Caco-2 (cell line): ENCODE measurements around the gene RRBP1. TPM values are rescaled to one million over a fixed set of nuclear protein-coding genes. Genes with fewer than 3 reads are reported as not detected.

Source experiments
- BruUV-seq: library from RNA; stranded (reverse); fragments of 400-500 nt; replicated peaks from 2 replicates; lab custom pipeline; 2021; lab: Mats Ljungman, UMichigan
- CTCF ChIA-PET: fragments of 300-600 bp; sonication (Branson Sonifier 250); formaldehyde crosslinking; loops from one replicate; lab custom pipeline; 2022; ENCODE audit warnings: antibody characterized with exemption; lab: Charles Lee
- POLR2A ChIA-PET: fragments of 300-600 bp; sonication (Branson Sonifier 250); formaldehyde crosslinking; loops from one replicate; lab custom pipeline; 2022; ENCODE audit warnings: antibody characterized with exemption; lab: Charles Lee
- DNase-seq, 2 experiments: peaks; one replicate each; pipeline versions ENCODE4 v3.0.0 to v3.0.0-alpha.2; 2020 to 2022
- H3K27me3 ChIP-seq: replicated peaks from 2 replicates; pipeline ENCODE4 v1.6.0; 2011; ENCODE audit warnings: low read length; ENCODE audit not compliant: control insufficient read depth, insufficient read depth
- H3K36me3 ChIP-seq: 2 replicates; pipeline ENCODE4 v1.5.1; 2011; ENCODE audit warnings: low read length; ENCODE audit not compliant: control insufficient read depth, insufficient read depth
- H3K4me1 ChIP-seq: fragments of 250-450 bp; sonication (Bioruptor Pico); 2 replicates; pipeline ENCODE4 v1.5.1; 2020; ENCODE audit warnings: mild to moderate bottlenecking
- H3K4me3 ChIP-seq: 2 replicates; pipeline ENCODE4 v1.5.1; 2011; ENCODE audit warnings: low read depth, mild to moderate bottlenecking, control low read depth, low read length
- H3K9me3 ChIP-seq: fragments of 250-450 bp; sonication (Bioruptor Pico); 2 replicates; pipeline ENCODE4 v1.5.1; 2020; ENCODE audit warnings: mild to moderate bottlenecking, moderate library complexity
- H3K27ac Mint-ChIP-seq: one replicate; pipeline ENCODE4 v1.8.0; 2022; ENCODE audit warnings: mixed read lengths; ENCODE audit not compliant: unreplicated experiment
- H3K27me3 Mint-ChIP-seq: one replicate; pipeline ENCODE4 v1.8.0; 2022; ENCODE audit warnings: mixed read lengths; ENCODE audit not compliant: insufficient read depth, unreplicated experiment
- H3K36me3 Mint-ChIP-seq: one replicate; pipeline ENCODE4 v1.8.0; 2022; ENCODE audit warnings: mild to moderate bottlenecking, mixed read lengths; ENCODE audit not compliant: insufficient read depth, unreplicated experiment
- H3K4me1 Mint-ChIP-seq: one replicate; pipeline ENCODE4 v1.8.0; 2022; ENCODE audit warnings: low read depth, mixed read lengths; ENCODE audit not compliant: unreplicated experiment
- H3K4me3 Mint-ChIP-seq: one replicate; pipeline ENCODE4 v1.8.0; 2022; ENCODE audit warnings: mild to moderate bottlenecking, moderate library complexity, mixed read lengths; ENCODE audit not compliant: unreplicated experiment
- H3K9me3 Mint-ChIP-seq: one replicate; pipeline ENCODE4 v1.8.0; 2022; ENCODE audit warnings: mixed read lengths; ENCODE audit not compliant: unreplicated experiment
- CTCF ChIP-seq, 2 experiments: fragments of 200-600 bp in 1 of 2; IDR thresholded peaks; 1 replicate in 1 of 2; 2 replicates in 1 of 2; pipeline versions ENCODE4 v1.5.1 to v1.8.0; 2011 to 2022; ENCODE audit warnings: antibody characterized with exemption in 1 of 2, control low read depth in 1 of 2, inconsistent platforms in 1 of 2, low read depth in 1 of 2, low read length in 1 of 2, mild to moderate bottlenecking in 1 of 2, moderate library complexity in 1 of 2; ENCODE audit not compliant: insufficient read depth in 1 of 2, severe bottlenecking in 1 of 2, unreplicated experiment in 1 of 2
- intact Hi-C: fragments of 100-400 bp; cut with micrococcal nuclease; formaldehyde crosslinking; loops from one replicate; pipeline ENCODE4 v1.10.0; 2022; ENCODE audit not compliant: unreplicated experiment
- total RNA-seq: library from RNA; stranded (reverse); gene quantifications from 2 replicates; pipeline ENCODE4 v1.2.3, GENCODE V29; 2022

RRBP1 gene
- total RNA-seq, 1 experiment from 2014 or later, result 758 TPM

- BruUV-seq, result TSS peak; percentile 68
- H3K9me3 Mint-ChIP-seq, result no peaks in the 10 kb centered on the region
- H3K27me3 ChIP-seq, result no peaks in the 10 kb centered on the region
- peaks cover 78% of the 10 kb centered on the region for H3K4me1 ChIP-seq
- H3K36me3 ChIP-seq, result no peaks in the 10 kb centered on the region
- ChIA-PET CTCF (interaction anchor here (0.6 to 3.5 kb wide), 6 partner anchors 12 to 228 kb away, joined by 3 to 44 read pairs (median 8); partner anchors contain the start of gene RRBP1), POLR2A (interaction anchor here (0.5 to 4.0 kb wide), 4 partner anchors 12 to 63 kb away, joined by 3 to 73 read pairs (median 13); partner anchors contain the start of gene RRBP1)
- TF ChIP-seq CTCF (IDR thresholded peaks at IDR 0.05; ENCODE audit: insufficient read depth in 1 of 2, low read depth in 1 of 2, low read length in 1 of 2, severe bottlenecking in 1 of 2, unreplicated experiment in 1 of 2), result no peak
- H3K4me3 ChIP-seq, result peak overlapping the region; percentile 46
- peak; percentile 76 to 83 for DNase-seq
- H3K9me3 ChIP-seq, result no peaks in the 10 kb centered on the region
- H3K36me3 Mint-ChIP-seq, result peaks cover 30% of the 10 kb centered on the region
- peaks cover 54% of the 10 kb centered on the region for H3K4me1 Mint-ChIP-seq
- H3K27me3 Mint-ChIP-seq, result no peaks in the 10 kb centered on the region
- peak overlapping the region; percentile 82 for H3K27ac Mint-ChIP-seq
- intact Hi-C loops, result loop anchor here (10.0 kb wide), 1 partner anchor 114 kb away; no protein-coding TSS in a partner anchor
- peak overlapping the region; percentile 68 for H3K4me3 Mint-ChIP-seq
Observed at GRCh38 chr20:17710379-17711266, 28.6 kb upstream of the RRBP1 start.

- H3K27me3 Mint-ChIP-seq, result no peaks in the 10 kb centered on the region
- POLR2A ChIA-PET, result interaction anchor here (0.5 to 4.0 kb wide), 6 partner anchors 13 to 64 kb away, joined by 3 to 73 read pairs (median 6); partner anchors contain the start of gene RRBP1
Observed at GRCh38 chr20:17709361-17710293, 27.6 kb upstream of the RRBP1 start.

More at GRCh38 chr20:17709361-17710293, 27.6 kb upstream of the RRBP1 start:
- H3K4me3 Mint-ChIP-seq, result peak overlapping the region; percentile 68
- CTCF ChIA-PET, result interaction anchor here (0.7 to 3.5 kb wide), 6 partner anchors 13 to 229 kb away, joined by 3 to 44 read pairs (median 8); partner anchors contain the start of gene RRBP1
- peak in 1 of 2 experiments; percentile 4 for TF ChIP-seq CTCF (IDR thresholded peaks at IDR 0.05; ENCODE audit: insufficient read depth in 1 of 2, low read depth in 1 of 2, low read length in 1 of 2, severe bottlenecking in 1 of 2, unreplicated experiment in 1 of 2)
- peaks cover 62% of the 10 kb centered on the region for H3K4me1 Mint-ChIP-seq
- Histone ChIP-seq H3K36me3 (no peaks in the 10 kb centered on the region), H3K4me1 (peaks cover 78% of the 10 kb centered on the region), H3K4me3 (peak overlapping the region; percentile 46), H3K9me3 (no peaks in the 10 kb centered on the region), H3K27me3 (no peaks in the 10 kb centered on the region)
- intact Hi-C loops, result loop anchor here (1.0 to 10.0 kb wide), 3 partner anchors 12 to 189 kb away; no protein-coding TSS in a partner anchor
- H3K9me3 Mint-ChIP-seq, result no peaks in the 10 kb centered on the region
- TSS peak; percentile 89 for BruUV-seq
- peak overlapping the region; percentile 82 for H3K27ac Mint-ChIP-seq
- H3K36me3 Mint-ChIP-seq, result peaks cover 30% of the 10 kb centered on the region
- DNase-seq, result peak; percentile 50 to 60
